Measurements from ENCODE around the gene KIF3C.

Gene KIF3C

DNA sequence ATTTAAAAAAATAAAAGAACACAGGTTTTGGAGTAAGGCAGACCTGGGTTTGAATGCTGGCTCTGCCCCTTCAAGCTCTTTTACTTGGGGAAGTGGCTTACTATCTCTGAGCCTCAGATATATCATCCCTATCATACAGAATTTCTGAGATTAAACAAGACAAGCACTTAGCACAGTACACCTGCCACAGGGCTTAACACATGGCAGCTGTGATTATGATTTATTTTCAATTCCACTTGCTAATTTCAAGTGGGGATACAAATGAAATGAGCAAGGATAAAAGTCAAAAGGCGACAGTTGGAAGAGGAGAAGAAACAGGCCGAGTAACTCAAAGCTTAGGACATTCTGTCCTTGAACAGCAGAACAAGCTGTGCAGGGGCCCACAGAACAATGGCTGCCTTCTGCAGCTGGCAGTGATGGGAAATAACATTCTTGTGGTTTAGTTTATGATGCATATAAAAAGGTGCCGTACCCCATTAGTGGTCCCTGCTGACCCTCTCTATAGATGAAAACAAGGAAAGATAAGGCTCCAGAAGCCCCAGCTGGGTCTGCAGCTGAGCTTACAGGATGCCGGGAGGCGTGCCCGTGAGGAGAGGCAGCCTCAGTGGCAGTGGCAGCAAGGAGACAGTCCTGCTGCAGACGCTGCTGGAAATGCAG, 45.3 kb downstream of the KIF3C start:
- Histone ChIP-seq H4K20me1 (ENCODE audit: insufficient read depth, low read length) (no peaks in the 10 kb centered on the region), H3K9me2 (ENCODE audit: low read depth, low read length) (no peaks in the 10 kb centered on the region), H3K4me3 (ENCODE audit: low read depth, low read length, poor library complexity, severe bottlenecking) (no peak overlapping the region), H2AFZ (ENCODE audit: low read length) (no peak overlapping the region), H3K9me3 (ENCODE audit: low read length) (no peaks in the 10 kb centered on the region), H3K4me1 (ENCODE audit: insufficient read depth, low read length, severe bottlenecking) (no peaks in the 10 kb centered on the region), H3K27me3 (ENCODE audit: insufficient read depth, low read length) (no peaks in the 10 kb centered on the region), H3K4me2 (ENCODE audit: low read length) (no peak overlapping the region), H3F3A (ENCODE audit: insufficient read depth, low read length) (no peaks in the 10 kb centered on the region), H3K79me2 (ENCODE audit: insufficient read depth, low read length) (no peaks in the 10 kb centered on the region), H3K27ac (ENCODE audit: low read depth, low read length, poor library complexity, severe bottlenecking) (no peak overlapping the region), H3K36me3 (ENCODE audit: insufficient read depth, low read length) (no peaks in the 10 kb centered on the region), H3K9ac (ENCODE audit: low read length) (no peak overlapping the region)
- TF ChIP-seq EZH2 (IDR thresholded peaks at IDR 0.05; ENCODE audit: borderline replicate concordance, low read length): no peak
- TF ChIP-seq, protein P1, sequence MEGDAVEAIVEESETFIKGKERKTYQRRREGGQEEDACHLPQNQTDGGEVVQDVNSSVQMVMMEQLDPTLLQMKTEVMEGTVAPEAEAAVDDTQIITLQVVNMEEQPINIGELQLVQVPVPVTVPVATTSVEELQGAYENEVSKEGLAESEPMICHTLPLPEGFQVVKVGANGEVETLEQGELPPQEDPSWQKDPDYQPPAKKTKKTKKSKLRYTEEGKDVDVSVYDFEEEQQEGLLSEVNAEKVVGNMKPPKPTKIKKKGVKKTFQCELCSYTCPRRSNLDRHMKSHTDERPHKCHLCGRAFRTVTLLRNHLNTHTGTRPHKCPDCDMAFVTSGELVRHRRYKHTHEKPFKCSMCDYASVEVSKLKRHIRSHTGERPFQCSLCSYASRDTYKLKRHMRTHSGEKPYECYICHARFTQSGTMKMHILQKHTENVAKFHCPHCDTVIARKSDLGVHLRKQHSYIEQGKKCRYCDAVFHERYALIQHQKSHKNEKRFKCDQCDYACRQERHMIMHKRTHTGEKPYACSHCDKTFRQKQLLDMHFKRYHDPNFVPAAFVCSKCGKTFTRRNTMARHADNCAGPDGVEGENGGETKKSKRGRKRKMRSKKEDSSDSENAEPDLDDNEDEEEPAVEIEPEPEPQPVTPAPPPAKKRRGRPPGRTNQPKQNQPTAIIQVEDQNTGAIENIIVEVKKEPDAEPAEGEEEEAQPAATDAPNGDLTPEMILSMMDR (IDR thresholded peaks at IDR 0.05; ENCODE audit: low read length): no peak

- H3K27me3 ChIP-seq (ENCODE audit: insufficient read depth, low read length): no peaks in the 10 kb centered on the region
- H3K9me2 ChIP-seq (ENCODE audit: low read depth, low read length): no peaks in the 10 kb centered on the region
- H3K4me2 ChIP-seq (ENCODE audit: low read length): no peak overlapping the region
- H2AFZ ChIP-seq (ENCODE audit: low read length): no peak overlapping the region
- H3K27ac ChIP-seq (ENCODE audit: low read depth, low read length, poor library complexity, severe bottlenecking): no peak overlapping the region
- no peak overlapping the region for H3K9ac ChIP-seq (ENCODE audit: low read length)
- TF ChIP-seq, protein P1 (IDR thresholded peaks at IDR 0.05; ENCODE audit: low read length): no peak
- no peak for TF ChIP-seq EZH2 (IDR thresholded peaks at IDR 0.05; ENCODE audit: borderline replicate concordance, low read length)
- H3K4me1 ChIP-seq (ENCODE audit: insufficient read depth, low read length, severe bottlenecking): no peaks in the 10 kb centered on the region
- no peaks in the 10 kb centered on the region for H4K20me1 ChIP-seq (ENCODE audit: insufficient read depth, low read length)
- no peak overlapping the region for H3K4me3 ChIP-seq (ENCODE audit: low read depth, low read length, poor library complexity, severe bottlenecking)
- no peaks in the 10 kb centered on the region for H3F3A ChIP-seq (ENCODE audit: insufficient read depth, low read length)
- H3K79me2 ChIP-seq (ENCODE audit: insufficient read depth, low read length): no peaks in the 10 kb centered on the region
- no peaks in the 10 kb centered on the region for H3K9me3 ChIP-seq (ENCODE audit: low read length)
- H3K36me3 ChIP-seq (ENCODE audit: insufficient read depth, low read length): no peaks in the 10 kb centered on the region
Measured at GRCh38 chr2:25933622-25934021, 48.7 kb downstream of the KIF3C start.

- H3K4me2 ChIP-seq (ENCODE audit: low read length): no peak overlapping the region
- TF ChIP-seq, protein P1 (IDR thresholded peaks at IDR 0.05; ENCODE audit: low read length): no peak
- no peaks in the 10 kb centered on the region for H3K4me1 ChIP-seq (ENCODE audit: insufficient read depth, low read length, severe bottlenecking)
- H3K27me3 ChIP-seq (ENCODE audit: insufficient read depth, low read length): no peaks in the 10 kb centered on the region
- H3K9me3 ChIP-seq (ENCODE audit: low read length): no peaks in the 10 kb centered on the region
- H3K79me2 ChIP-seq (ENCODE audit: insufficient read depth, low read length): no peaks in the 10 kb centered on the region
- no peaks in the 10 kb centered on the region for H3K36me3 ChIP-seq (ENCODE audit: insufficient read depth, low read length)
- no peaks in the 10 kb centered on the region for H4K20me1 ChIP-seq (ENCODE audit: insufficient read depth, low read length)
- H3K4me3 ChIP-seq (ENCODE audit: low read depth, low read length, poor library complexity, severe bottlenecking): no peak overlapping the region
- H3K9me2 ChIP-seq (ENCODE audit: low read depth, low read length): no peaks in the 10 kb centered on the region
- H3F3A ChIP-seq (ENCODE audit: insufficient read depth, low read length): no peaks in the 10 kb centered on the region
- no peak overlapping the region for H3K27ac ChIP-seq (ENCODE audit: low read depth, low read length, poor library complexity, severe bottlenecking)
- H3K9ac ChIP-seq (ENCODE audit: low read length): no peak overlapping the region
- H2AFZ ChIP-seq (ENCODE audit: low read length): no peak overlapping the region
Measured at GRCh38 chr2:25929789-25930473, 52.4 kb downstream of the KIF3C start.
